ENCODE measurements around the gene PIK3CD.

- TF ChIP-seq CTCF (IDR thresholded peaks at IDR 0.05) (no peak), POLR2A (IDR thresholded peaks at IDR 0.05) (no peak)
Measured at GRCh38 chr1:9634582-9634981, 16.9 kb upstream of the PIK3CD start.
